GM18517 (cell line): ENCODE data around the gene CCT6A.
"Not testable (repeated sequence)": the region's sequence is repeated elsewhere in the genome, so short reads cannot be mapped to it uniquely, and the experiment has no call there.

Source experiments
- ATAC-seq: cut with Tn5 transposase; IDR thresholded peaks from one replicate; pipeline ENCODE4 v1.9.1; 2021; ENCODE audit warnings: mild to moderate bottlenecking, moderate library complexity; ENCODE audit not compliant: unreplicated experiment

CCT6A gene

GRCh38 chr7:56097700-56098099, 46.1 kb downstream of the CCT6A start:
- ATAC-seq, result no peak

DNA sequence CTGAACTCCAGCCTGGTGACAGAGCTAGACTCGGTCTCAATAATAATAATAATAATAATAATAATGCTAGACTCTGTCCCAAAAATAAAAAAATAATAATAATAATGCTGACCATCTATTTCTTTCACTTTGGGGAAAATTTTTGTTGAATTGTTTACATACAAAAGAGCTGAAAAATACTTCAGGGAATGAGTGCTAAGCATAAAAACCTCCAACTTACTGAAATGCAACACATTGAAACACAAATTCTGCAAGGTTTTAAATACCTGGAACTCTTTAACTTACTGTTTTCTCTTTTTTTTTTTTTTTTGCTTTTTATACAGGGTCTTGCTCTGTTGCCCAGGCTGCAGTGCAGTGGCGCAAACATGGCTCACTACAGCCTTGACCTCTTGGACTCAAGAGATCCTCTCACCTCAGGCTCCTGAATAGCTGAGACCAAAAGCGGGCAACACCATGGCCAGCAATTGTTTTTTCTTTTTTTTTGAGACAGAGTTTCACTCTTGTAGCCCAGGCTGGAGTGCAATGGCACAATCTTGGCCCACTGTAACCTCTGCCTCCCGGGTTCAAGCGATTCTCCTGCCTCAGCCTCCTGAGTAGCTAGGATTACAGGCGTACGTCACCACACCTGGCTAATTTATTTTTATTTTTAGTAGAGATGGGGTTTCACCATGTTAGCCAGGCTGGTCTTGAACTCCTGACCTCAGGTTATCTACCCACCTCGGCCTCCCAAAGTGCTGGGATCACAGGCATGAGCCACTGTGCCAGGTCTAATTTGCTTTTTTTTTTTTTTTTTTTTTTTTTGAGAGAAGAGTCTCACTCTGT, 46.8 kb downstream of the CCT6A start:
- not testable (repeated sequence) for ATAC-seq

DNA sequence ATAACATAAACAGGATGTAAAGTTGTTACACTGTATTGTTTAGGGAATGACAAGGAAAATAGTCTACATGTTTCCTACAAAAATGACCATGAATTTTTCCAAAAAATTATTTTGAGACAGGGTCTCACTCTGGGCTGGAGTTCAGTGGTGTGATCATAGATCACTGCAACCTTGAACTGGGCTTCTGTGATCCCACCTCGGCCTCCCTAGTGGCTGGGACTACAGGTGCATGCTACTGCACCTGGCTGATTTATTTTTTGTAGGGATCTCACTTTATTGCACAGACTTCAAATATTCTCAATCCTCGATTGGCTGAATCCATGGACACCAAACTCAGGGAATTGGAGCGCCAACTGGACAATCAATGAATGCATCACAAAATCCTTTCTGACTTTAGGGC, 48.1 kb downstream of the CCT6A start:
- ATAC-seq, result no peak

- ATAC-seq, result not testable (repeated sequence)
These were observed 52.6 kb downstream of the CCT6A start for GRCh38 chr7:56104138-56104537.

GRCh38 chr7:56105508-56105907, 53.9 kb downstream of the CCT6A start:
- ATAC-seq, result no peak

DNA sequence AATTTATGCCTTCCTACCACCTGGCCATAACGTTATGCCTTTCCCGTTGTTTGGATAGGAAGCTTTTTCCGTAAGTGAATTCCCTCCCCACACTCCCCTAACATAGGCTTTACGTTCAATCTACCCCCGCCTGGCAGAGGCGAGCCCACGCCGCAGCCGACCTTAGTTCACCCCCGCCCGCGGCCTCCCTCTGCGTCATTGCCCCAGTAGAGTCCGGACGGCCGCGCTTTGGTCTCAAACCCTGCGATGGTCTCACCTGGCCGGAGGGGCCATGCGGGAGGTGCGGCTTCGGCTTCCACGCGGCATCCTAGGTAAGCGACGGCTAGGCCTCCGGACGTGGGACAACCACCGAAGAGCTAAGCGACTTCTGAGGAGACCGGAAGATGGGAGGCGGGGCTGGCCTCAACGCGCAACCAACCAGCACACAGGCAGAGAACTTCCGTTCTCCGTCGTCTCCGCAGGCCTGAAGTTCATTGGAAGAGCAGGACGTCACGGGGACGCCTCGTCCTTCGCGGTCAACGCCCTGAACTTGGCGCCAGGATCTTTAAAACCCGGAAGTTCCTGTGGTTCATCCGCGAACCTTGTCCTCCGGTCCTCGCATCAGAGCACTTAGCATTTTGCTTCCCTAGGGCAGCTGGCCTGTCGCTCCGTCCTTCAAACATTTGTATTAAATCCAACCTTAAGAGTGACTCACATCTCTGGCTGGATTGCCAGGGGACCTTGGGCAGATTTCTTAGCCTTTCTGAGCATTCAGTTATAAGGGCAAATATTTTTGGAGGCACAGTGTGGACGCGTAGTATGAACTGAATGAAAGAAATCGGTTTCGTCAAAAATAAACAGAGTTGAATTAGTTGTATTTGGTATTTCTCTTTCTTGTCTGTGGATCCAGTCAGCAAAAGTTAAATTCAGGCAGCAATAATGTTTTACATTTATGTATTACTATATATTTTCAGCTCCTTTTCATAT, 54.8 kb downstream of the CCT6A start, which contains the start of gene CHCHD2:
Gene CHCHD2, minus strand, starts transcription at position 369 of the 966 bp plus-strand sequence. Its CDS starts 63 bp downstream, at position 306.
- ATAC-seq, result peak; percentile 99

- ATAC-seq, result no peak
These were observed 56.3 kb downstream of the CCT6A start for GRCh38 chr7:56107954-56108258.

- no peak for ATAC-seq
These were observed 59.0 kb downstream of the CCT6A start for GRCh38 chr7:56110611-56111010.

DNA sequence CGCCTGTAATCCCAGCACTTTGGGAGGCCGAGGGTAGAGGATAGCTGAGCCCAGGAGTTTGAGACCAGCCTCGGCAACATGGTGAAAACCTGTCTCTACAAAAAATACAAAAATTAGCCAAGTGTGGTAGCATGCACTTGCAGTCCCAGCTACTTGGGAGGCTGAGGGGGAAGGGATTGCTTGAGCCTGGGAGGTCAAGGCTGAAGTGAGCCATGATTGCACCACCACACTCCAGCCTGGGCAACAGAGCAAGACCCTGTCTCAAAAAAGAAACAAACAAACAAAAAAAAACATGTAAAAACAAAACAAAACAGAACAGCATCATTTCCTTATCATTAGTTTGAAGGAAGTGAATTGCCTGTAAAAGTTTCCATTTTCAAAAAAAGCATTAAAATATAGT, 60.7 kb downstream of the CCT6A start:
- not testable (repeated sequence) for ATAC-seq
